Hepatocyte (in vitro differentiated cells): ENCODE data around the gene NHSL1. TPM values are rescaled to one million over a fixed set of nuclear protein-coding genes. Genes with fewer than 3 reads are reported as not detected.

Experiments
- DNase-seq: peaks from one replicate; pipeline ENCODE4 v3.0.0-alpha.2; 2016; ENCODE audit warnings: low spot score
- H2AFZ ChIP-seq: fragments of 200-600 bp; sonication (generic); 2 replicates; pipeline ENCODE4 v1.6.0; 2016; ENCODE audit warnings: antibody characterized with exemption, mild to moderate bottlenecking
- H3K27ac ChIP-seq: fragments of 200-600 bp; sonication (generic); 2 replicates; pipeline ENCODE4 v1.5.1; 2016; ENCODE audit warnings: mild to moderate bottlenecking
- H3K27me3 ChIP-seq: fragments of 200-600 bp; sonication (generic); 2 replicates; pipeline ENCODE4 v1.6.1; 2016
- H3K36me3 ChIP-seq: fragments of 200-600 bp; sonication (generic); replicated peaks from 2 replicates; pipeline ENCODE4 v1.5.1; 2016; ENCODE audit warnings: low read depth; ENCODE audit not compliant: insufficient read depth
- H3K4me1 ChIP-seq: fragments of 200-600 bp; sonication (generic); 2 replicates; pipeline ENCODE4 v1.5.1; 2016; ENCODE audit warnings: mild to moderate bottlenecking, moderate library complexity; ENCODE audit not compliant: insufficient read depth
- H3K4me2 ChIP-seq: fragments of 200-600 bp; sonication (generic); 2 replicates; pipeline ENCODE4 v1.6.0; 2016
- H3K4me3 ChIP-seq: fragments of 200-600 bp; sonication (generic); 2 replicates; pipeline ENCODE4 v1.5.1; 2016; ENCODE audit warnings: mild to moderate bottlenecking
- H3K79me2 ChIP-seq: fragments of 200-600 bp; sonication (generic); 2 replicates; pipeline ENCODE4 v1.6.0; 2017; ENCODE audit warnings: mild to moderate bottlenecking
- H3K9me2 ChIP-seq: fragments of 200-600 bp; sonication (generic); replicated peaks from 2 replicates; pipeline ENCODE4 v1.6.0; 2017; ENCODE audit warnings: mild to moderate bottlenecking; ENCODE audit not compliant: insufficient read depth
- H3K9me3 ChIP-seq: fragments of 200-600 bp; sonication (generic); 2 replicates; pipeline ENCODE4 v1.5.1; 2016; ENCODE audit warnings: low read depth, mild to moderate bottlenecking
- H4K20me1 ChIP-seq: fragments of 200-600 bp; sonication (generic); 2 replicates; pipeline ENCODE4 v1.6.0; 2016; ENCODE audit warnings: mild to moderate bottlenecking; ENCODE audit not compliant: insufficient read depth, poor library complexity, severe bottlenecking
- CTCF ChIP-seq: fragments of 200-600 bp; sonication (generic); IDR thresholded peaks from 2 replicates; pipeline ENCODE4 v1.5.1; 2016; ENCODE audit warnings: antibody characterized with exemption, mild to moderate bottlenecking; ENCODE audit not compliant: poor library complexity
- EZH2 ChIP-seq: fragments of 200-600 bp; sonication (generic); IDR thresholded peaks from 2 replicates; pipeline ENCODE4 v1.6.1; 2016; ENCODE audit warnings: antibody characterized with exemption, mild to moderate bottlenecking, borderline replicate concordance
- EZH2phosphoT487 ChIP-seq: fragments of 200-600 bp; sonication (generic); IDR thresholded peaks from one replicate; pipeline ENCODE4 v1.6.1; 2018; ENCODE audit warnings: antibody characterized with exemption, mild to moderate bottlenecking, low read depth, moderate library complexity; ENCODE audit not compliant: unreplicated experiment, severe bottlenecking
- WGBS: methylation state at CpG from one replicate; pipeline ENCODE4 v1.1.6; 2016; ENCODE audit warnings: low lambda C conversion rate; ENCODE audit errors: missing lambda C conversion rate; 5-methylcytosine and 5-hydroxymethylcytosine counted together
- polyA plus RNA-seq: library from polyadenylated mRNA; unstranded; fragments of >200 nt; fragmentation: Nextera tagmentation; extraction: Ambion mirVana; gene quantifications from 2 replicates; pipeline ENCODE4 v1.2.1, GENCODE V29; 2016
- total RNA-seq: library from RNA; depleted of rRNA; stranded (reverse); fragments of >200 nt; gene quantifications from 2 replicates; pipeline ENCODE4 v1.2.3, GENCODE V29; 2014

Gene NHSL1
- total and polyA plus RNA-seq, 2 experiments from 2014 or later = 39.0 to 58.0 TPM

- H3K27ac ChIP-seq = peak overlapping the region; percentile 91
- no peaks in the 10 kb centered on the region for H3K36me3 ChIP-seq
- 64% methylated on average over 4 of the region's 4 CpGs for WGBS
- H3K4me3 ChIP-seq = no peak overlapping the region
- H3K4me2 ChIP-seq = peak overlapping the region; percentile 33
- H3K4me1 ChIP-seq = peaks cover 40% of the 10 kb centered on the region
- H4K20me1 ChIP-seq = no peaks in the 10 kb centered on the region
- H2AFZ ChIP-seq = no peak overlapping the region
- H3K27me3 ChIP-seq = no peaks in the 10 kb centered on the region
- H3K9me3 ChIP-seq = no peaks in the 10 kb centered on the region
- no peak for TF ChIP-seq CTCF
- TF ChIP-seq EZH2 = no peak
- no peaks in the 10 kb centered on the region for H3K9me2 ChIP-seq
- DNase-seq = no peak
- peaks cover 83% of the 10 kb centered on the region for H3K79me2 ChIP-seq
These were observed 12.8 kb downstream of the NHSL1 start for GRCh38 chr6:138486249-138487101.

- Histone ChIP-seq H3K36me3 (no peaks in the 10 kb centered on the region), H3K4me2 (peak overlapping the region; percentile 64), H3K4me1 (peaks cover 33% of the 10 kb centered on the region), H2AFZ (no peak overlapping the region), H3K9me2 (no peaks in the 10 kb centered on the region), H3K9me3 (no peaks in the 10 kb centered on the region), H3K27ac (peak overlapping the region; percentile 91), H3K79me2 (peaks cover 84% of the 10 kb centered on the region), H3K4me3 (no peak overlapping the region), H3K27me3 (no peaks in the 10 kb centered on the region), H4K20me1 (no peaks in the 10 kb centered on the region)
- 76% methylated on average over 13 of the region's 13 CpGs for WGBS
- TF ChIP-seq EZH2phosphoT487 (no peak), EZH2 (no peak), CTCF (no peak)
- DNase-seq = no peak
These were observed 13.6 kb downstream of the NHSL1 start for GRCh38 chr6:138485586-138486248.

GRCh38 chr6:138485005-138485545 is 14.2 kb downstream of the NHSL1 start:
- Histone ChIP-seq H3K9me2 (no peaks in the 10 kb centered on the region), H4K20me1 (no peaks in the 10 kb centered on the region), H3K79me2 (peaks cover 84% of the 10 kb centered on the region), H3K36me3 (no peaks in the 10 kb centered on the region), H3K9me3 (no peaks in the 10 kb centered on the region), H3K27ac (peak overlapping the region; percentile 91), H3K4me1 (peaks cover 32% of the 10 kb centered on the region), H2AFZ (peak overlapping the region; percentile 27), H3K4me3 (no peak overlapping the region), H3K27me3 (no peaks in the 10 kb centered on the region), H3K4me2 (peak overlapping the region; percentile 64)
- no peak for TF ChIP-seq EZH2
- no peak for TF ChIP-seq EZH2phosphoT487
- TF ChIP-seq CTCF = no peak
- 29% methylated on average over 11 of the region's 11 CpGs for WGBS
- DNase-seq = no peak
